ENCODE measurements around the gene WSB1.

DNA sequence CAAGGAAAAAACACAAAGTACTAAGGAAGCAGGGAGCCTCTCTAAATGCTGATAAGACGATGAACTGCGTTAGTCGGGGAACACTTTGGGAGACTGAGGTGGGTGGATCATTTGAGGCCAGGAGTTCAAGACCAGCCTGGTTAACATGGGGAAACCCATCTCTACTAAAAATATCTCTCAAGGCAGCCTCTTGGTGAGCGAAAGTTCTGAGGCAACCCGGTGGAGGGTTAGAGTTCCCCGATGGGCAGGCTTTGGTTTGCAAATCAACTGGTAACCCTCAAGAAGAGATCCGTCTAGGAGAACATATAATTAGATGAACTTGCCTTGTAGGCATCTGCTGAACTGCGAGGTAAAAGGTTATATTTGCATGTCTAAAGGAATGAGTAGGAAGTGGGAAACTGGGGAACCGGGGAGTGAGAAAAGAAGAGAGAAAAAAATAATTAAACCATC lies 44.6 kb downstream of the WSB1 start:
- TF ChIP-seq CTCF (IDR thresholded peaks at IDR 0.05; ENCODE audit: low read depth, low read length, poor library complexity, severe bottlenecking) (no peak), EZH2phosphoT487 (IDR thresholded peaks at IDR 0.05; ENCODE audit: borderline replicate concordance, low read length) (no peak)

All from DOHH2 (cell line).